Type B pancreatic cell (in vitro differentiated cells): ENCODE data around the gene CARS2. TPM values are rescaled to one million over a fixed set of nuclear protein-coding genes. Genes with fewer than 3 reads are reported as not detected.

Source experiments
- DNase-seq: peaks from one replicate; pipeline ENCODE4 v3.0.0; 2021; ENCODE audit warnings: mixed read lengths; ENCODE audit not compliant: unreplicated experiment; ENCODE audit errors: extremely low spot score
- H3K27ac Mint-ChIP-seq: 2 replicates; pipeline ENCODE4 v1.8.0; 2021; ENCODE audit warnings: mild to moderate bottlenecking, mixed read lengths
- H3K27me3 Mint-ChIP-seq: 2 replicates; pipeline ENCODE4 v1.8.0; 2021; ENCODE audit warnings: mixed read lengths
- H3K36me3 Mint-ChIP-seq: 2 replicates; pipeline ENCODE4 v1.8.0; 2021; ENCODE audit warnings: mixed read lengths
- H3K4me1 Mint-ChIP-seq: one replicate; pipeline ENCODE4 v1.8.0; 2021; ENCODE audit warnings: mixed read lengths; ENCODE audit not compliant: unreplicated experiment
- H3K4me3 Mint-ChIP-seq: 2 replicates; pipeline ENCODE4 v1.8.0; 2021; ENCODE audit warnings: mild to moderate bottlenecking, mixed read lengths
- H3K9me3 Mint-ChIP-seq: 2 replicates; pipeline ENCODE4 v1.8.0; 2021; ENCODE audit warnings: mixed read lengths
- total RNA-seq: library from RNA; stranded (reverse); gene quantifications from 2 replicates; pipeline ENCODE4 v1.2.1, GENCODE V29; 2021; ENCODE audit warnings: low replicate concordance
- TF ChIP-seq, protein P1 (sequence below): fragments of 200-600 bp; sonication (generic); conservative IDR thresholded peaks from 2 replicates; pipeline ENCODE4 v1.5.0; 2021; ENCODE audit warnings: antibody characterized with exemption, mild to moderate bottlenecking

The CARS2 gene
- total RNA-seq, 1 donor from 2014 or later: 73.4 TPM

DNA sequence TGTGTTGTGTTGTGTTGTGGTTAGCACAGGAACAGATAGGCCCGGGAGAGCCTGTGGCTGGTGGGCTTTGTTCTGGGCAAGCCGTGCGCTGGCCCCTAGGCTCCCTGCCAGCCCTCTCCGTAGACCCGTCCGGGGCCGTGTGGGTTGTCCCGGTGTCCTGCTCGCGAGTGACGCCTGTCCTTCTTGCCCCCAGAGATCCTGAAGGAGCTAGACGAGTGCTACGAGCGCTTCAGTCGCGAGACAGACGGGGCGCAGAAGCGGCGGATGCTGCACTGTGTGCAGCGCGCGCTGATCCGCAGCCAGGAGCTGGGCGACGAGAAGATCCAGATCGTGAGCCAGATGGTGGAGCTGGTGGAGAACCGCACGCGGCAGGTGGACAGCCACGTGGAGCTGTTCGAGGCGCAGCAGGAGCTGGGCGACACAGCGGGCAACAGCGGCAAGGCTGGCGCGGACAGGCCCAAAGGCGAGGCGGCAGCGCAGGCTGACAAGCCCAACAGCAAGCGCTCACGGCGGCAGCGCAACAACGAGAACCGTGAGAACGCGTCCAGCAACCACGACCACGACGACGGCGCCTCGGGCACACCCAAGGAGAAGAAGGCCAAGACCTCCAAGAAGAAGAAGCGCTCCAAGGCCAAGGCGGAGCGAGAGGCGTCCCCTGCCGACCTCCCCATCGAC lies 13.3 kb upstream of the CARS2 start:
- Mint-ChIP-seq H3K9me3 (no peaks in the 10 kb centered on the region), H3K36me3 (peaks cover 11% of the 10 kb centered on the region), H3K4me1 (peaks cover 17% of the 10 kb centered on the region), H3K27ac (no peak overlapping the region), H3K27me3 (peaks cover 4% of the 10 kb centered on the region), H3K4me3 (no peak overlapping the region)
- DNase-seq: no peak
- TF ChIP-seq, protein P1, sequence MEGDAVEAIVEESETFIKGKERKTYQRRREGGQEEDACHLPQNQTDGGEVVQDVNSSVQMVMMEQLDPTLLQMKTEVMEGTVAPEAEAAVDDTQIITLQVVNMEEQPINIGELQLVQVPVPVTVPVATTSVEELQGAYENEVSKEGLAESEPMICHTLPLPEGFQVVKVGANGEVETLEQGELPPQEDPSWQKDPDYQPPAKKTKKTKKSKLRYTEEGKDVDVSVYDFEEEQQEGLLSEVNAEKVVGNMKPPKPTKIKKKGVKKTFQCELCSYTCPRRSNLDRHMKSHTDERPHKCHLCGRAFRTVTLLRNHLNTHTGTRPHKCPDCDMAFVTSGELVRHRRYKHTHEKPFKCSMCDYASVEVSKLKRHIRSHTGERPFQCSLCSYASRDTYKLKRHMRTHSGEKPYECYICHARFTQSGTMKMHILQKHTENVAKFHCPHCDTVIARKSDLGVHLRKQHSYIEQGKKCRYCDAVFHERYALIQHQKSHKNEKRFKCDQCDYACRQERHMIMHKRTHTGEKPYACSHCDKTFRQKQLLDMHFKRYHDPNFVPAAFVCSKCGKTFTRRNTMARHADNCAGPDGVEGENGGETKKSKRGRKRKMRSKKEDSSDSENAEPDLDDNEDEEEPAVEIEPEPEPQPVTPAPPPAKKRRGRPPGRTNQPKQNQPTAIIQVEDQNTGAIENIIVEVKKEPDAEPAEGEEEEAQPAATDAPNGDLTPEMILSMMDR: no peak

DNA sequence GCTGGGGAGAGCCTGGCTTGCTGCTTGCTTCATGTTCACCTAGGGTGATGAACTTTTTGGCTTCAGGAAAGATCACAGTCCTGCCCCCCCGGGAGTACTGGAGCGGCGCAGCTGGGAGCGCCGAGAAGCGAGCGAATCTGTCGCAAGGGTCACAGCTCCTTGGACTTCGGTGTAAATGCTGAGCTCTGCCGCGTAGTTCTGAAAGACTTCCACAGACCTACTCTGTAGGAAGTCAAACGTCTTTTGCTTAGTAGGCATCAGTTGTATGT lies 10.3 kb upstream of the CARS2 start:
- Mint-ChIP-seq H3K9me3 (no peaks in the 10 kb centered on the region), H3K27ac (peak overlapping the region; percentile 100), H3K27me3 (peaks cover 7% of the 10 kb centered on the region), H3K4me1 (peaks cover 15% of the 10 kb centered on the region), H3K36me3 (peaks cover 8% of the 10 kb centered on the region), H3K4me3 (peak overlapping the region; percentile 100)
- DNase-seq: no peak
- TF ChIP-seq, protein P1: no peak

DNA sequence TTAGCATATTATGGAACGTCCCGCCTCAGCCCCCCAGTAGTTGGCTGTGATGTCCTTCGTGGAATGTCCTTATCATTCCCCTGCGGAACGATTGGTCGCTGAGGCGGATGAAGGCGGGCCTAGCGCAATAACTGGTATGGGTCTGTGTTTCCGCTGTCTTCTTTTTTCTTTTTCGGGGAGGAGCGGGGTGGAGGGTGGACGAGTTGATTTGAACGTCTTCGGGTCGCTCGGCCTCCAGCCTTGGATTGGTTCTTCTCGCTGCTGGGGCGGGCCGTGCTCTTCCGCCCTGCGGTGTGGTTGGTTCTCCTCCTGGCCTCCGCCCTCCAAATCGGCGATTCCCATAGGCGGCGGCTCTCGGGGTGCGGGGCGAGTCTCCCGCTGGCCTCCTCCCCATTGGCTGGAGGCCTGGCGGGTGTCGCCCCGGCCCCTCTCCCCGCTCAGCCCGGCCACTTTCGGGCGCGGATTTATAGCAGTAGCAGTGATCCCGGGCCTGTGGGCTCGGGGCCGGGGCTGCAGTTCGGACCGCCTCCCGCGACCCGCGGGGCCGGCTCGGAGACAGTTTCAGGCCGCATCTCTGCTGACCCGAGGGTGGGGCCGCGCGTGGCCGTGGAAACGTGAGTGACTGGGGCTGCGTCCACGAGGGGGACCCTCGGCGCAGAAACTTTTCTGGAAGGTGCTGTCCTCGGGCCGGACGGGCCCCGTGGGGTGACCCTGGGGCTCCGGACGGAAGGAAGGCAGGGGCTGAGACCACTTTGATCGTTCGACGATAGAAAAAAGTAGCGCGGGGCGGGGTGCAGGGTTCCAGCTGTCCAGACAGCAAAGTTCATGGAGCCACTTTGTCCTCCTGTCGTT lies 9.7 kb upstream of the CARS2 start:
- H3K27me3 Mint-ChIP-seq: peaks cover 7% of the 10 kb centered on the region
- H3K9me3 Mint-ChIP-seq: no peaks in the 10 kb centered on the region
- H3K27ac Mint-ChIP-seq: peak overlapping the region; percentile 100
- DNase-seq: peak; percentile 97
- TF ChIP-seq, protein P1: peak; percentile 28
- peak overlapping the region; percentile 100 for H3K4me3 Mint-ChIP-seq
- H3K4me1 Mint-ChIP-seq: peaks cover 15% of the 10 kb centered on the region
- H3K36me3 Mint-ChIP-seq: peaks cover 8% of the 10 kb centered on the region

DNA sequence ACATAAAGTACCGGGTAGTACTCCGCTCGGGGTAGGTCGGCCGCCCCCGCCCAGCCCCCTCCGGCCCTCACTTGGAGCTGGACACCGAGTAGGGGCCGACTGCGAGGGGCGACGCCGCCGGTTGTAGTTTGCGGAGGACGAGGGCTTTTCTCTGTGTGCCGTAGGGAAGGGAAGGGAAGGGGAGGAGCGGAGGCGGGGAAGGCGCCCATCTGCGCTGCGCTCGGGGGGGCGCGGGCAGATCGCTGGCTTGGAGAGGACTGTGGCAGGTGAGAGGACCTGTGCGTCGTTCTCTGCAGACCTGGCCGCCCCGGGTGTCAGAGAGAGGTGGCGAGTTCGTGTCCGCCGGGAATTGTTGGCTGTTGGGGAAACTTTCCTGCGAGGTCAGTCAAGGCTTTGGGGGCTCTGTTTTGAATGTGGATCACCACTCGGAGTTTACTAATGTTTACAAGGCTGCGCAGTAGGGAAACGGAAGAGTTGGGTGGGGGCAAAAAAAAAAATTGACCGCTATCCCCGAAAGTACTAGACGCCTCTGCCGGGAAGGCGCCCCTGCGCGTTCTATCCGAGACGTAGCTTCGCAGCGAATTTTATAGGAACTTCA lies 9.0 kb upstream of the CARS2 start:
- Mint-ChIP-seq H3K9me3 (no peaks in the 10 kb centered on the region), H3K4me3 (peak overlapping the region; percentile 100), H3K4me1 (peaks cover 15% of the 10 kb centered on the region), H3K27ac (peak overlapping the region; percentile 100), H3K27me3 (peaks cover 7% of the 10 kb centered on the region), H3K36me3 (peaks cover 5% of the 10 kb centered on the region)
- TF ChIP-seq, protein P1: no peak
- peak; percentile 73 for DNase-seq

DNA sequence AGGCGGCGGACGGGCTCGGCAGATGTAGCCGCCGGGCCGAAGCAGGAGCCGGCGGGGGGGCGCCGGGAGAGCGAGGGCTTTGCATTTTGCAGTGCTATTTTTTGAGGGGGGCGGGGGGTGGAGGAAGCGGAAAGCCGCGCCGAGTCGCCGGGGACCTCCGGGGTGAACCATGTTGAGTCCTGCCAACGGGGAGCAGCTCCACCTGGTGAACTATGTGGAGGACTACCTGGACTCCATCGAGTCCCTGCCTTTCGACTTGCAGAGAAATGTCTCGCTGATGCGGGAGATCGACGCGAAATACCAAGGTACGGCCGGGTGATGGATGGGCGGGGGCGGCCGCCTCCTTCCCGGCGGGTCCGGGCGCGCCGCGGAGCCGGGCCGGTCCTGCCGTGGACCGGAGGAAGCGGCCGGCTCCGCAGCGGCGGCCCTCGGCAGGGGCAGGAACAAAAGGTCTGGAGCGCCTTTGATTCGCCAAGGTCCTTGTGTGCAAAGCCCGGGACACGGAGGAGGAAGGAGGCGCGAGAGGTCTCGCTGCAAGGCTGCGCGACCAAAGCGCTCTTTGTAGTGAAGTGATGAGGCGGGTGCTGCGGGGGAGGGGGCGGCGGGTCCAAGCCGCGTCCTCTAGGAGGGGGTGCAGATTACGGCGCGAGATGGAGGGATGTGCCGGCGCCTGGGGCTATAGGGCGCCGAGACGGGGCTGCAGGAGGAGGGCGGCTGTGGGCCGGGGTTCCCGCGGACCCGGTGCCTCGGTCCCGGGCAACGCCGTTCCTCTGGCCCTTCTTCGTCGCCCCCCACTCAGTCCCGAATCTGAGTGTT lies 8.3 kb upstream of the CARS2 start:
- Mint-ChIP-seq H3K36me3 (no peaks in the 10 kb centered on the region), H3K27me3 (peaks cover 7% of the 10 kb centered on the region), H3K9me3 (no peaks in the 10 kb centered on the region), H3K4me3 (peak overlapping the region; percentile 100), H3K27ac (peak overlapping the region; percentile 100), H3K4me1 (peaks cover 15% of the 10 kb centered on the region)
- DNase-seq: no peak
- TF ChIP-seq, protein P1: no peak
